GM18498 (cell line): ENCODE data around the gene TPRN.
A peak's percentile ranks its signal among the peaks of the same experiment; 100 is the strongest.

Source experiments
- ATAC-seq: cut with Tn5 transposase; IDR thresholded peaks from one replicate; pipeline ENCODE4 v1.9.1; 2021; ENCODE audit warnings: mild to moderate bottlenecking, moderate library complexity; ENCODE audit not compliant: unreplicated experiment

The TPRN gene

GRCh38 chr9:137162505-137163364, 37.8 kb downstream of the TPRN start:
- ATAC-seq, result no peak

- no peak for ATAC-seq
Measured at GRCh38 chr9:137161558-137162486, 38.7 kb downstream of the TPRN start.

GRCh38 chr9:137160716-137161557, 39.6 kb downstream of the TPRN start:
- no peak for ATAC-seq

- ATAC-seq, result no peak
Measured at GRCh38 chr9:137160054-137160425, 40.5 kb downstream of the TPRN start.

- no peak for ATAC-seq
Measured at GRCh38 chr9:137159105-137160053, 41.2 kb downstream of the TPRN start.

- ATAC-seq, result no peak
Measured at GRCh38 chr9:137158625-137159024, 41.9 kb downstream of the TPRN start.

- no peak for ATAC-seq
Measured at GRCh38 chr9:137157618-137158415, 42.7 kb downstream of the TPRN start.

GRCh38 chr9:137156567-137157375, 43.8 kb downstream of the TPRN start:
- no peak for ATAC-seq

GRCh38 chr9:137152844-137153405, 47.6 kb downstream of the TPRN start:
- ATAC-seq, result no peak

- ATAC-seq, result peak; percentile 50
Measured at GRCh38 chr9:137150617-137151457, 49.7 kb downstream of the TPRN start.

- ATAC-seq, result no peak
Measured at GRCh38 chr9:137149942-137150616, 50.5 kb downstream of the TPRN start.

GRCh38 chr9:137149363-137149762, 51.2 kb downstream of the TPRN start:
- ATAC-seq, result no peak

GRCh38 chr9:137148661-137149060, 51.9 kb downstream of the TPRN start:
- no peak for ATAC-seq

GRCh38 chr9:137148242-137148641, 52.3 kb downstream of the TPRN start:
- ATAC-seq, result no peak

GRCh38 chr9:137147793-137148160, 52.8 kb downstream of the TPRN start:
- ATAC-seq, result no peak

- ATAC-seq, result no peak
Measured at GRCh38 chr9:137147091-137147792, 53.3 kb downstream of the TPRN start.
